ENCODE data around the gene GALNT10.

The GALNT10 gene

GRCh38 chr5:154403776-154404387 lies 213.3 kb downstream of the GALNT10 start:
- Histone ChIP-seq H3K27me3 (replicated peaks; ENCODE audit: control insufficient read depth, insufficient read depth, low read length, poor library complexity, severe bottlenecking) (no peaks in the 10 kb centered on the region), H3K27ac (ENCODE audit: insufficient read depth, low read length, poor library complexity, severe bottlenecking) (no peak overlapping the region), H3K4me3 (ENCODE audit: insufficient read depth, low read depth, low read length, poor library complexity, severe bottlenecking) (no peak overlapping the region), H3K36me3 (ENCODE audit: control insufficient read depth, insufficient read depth, low read length) (peaks cover under 1% of the 10 kb centered on the region), H3K4me1 (ENCODE audit: control insufficient read depth, insufficient read depth, low read length, poor library complexity, severe bottlenecking) (peaks cover 8% of the 10 kb centered on the region), H3K9me3 (ENCODE audit: control insufficient read depth, low read length) (no peaks in the 10 kb centered on the region)
- DNase-seq, result no peak

- Histone ChIP-seq H3K4me3 (ENCODE audit: insufficient read depth, low read depth, low read length, poor library complexity, severe bottlenecking) (peak overlapping the region; percentile 41), H3K27ac (ENCODE audit: insufficient read depth, low read length, poor library complexity, severe bottlenecking) (no peak overlapping the region), H3K27me3 (replicated peaks; ENCODE audit: control insufficient read depth, insufficient read depth, low read length, poor library complexity, severe bottlenecking) (no peaks in the 10 kb centered on the region)
Observed at GRCh38 chr5:154405078-154405792, 214.7 kb downstream of the GALNT10 start.

GRCh38 chr5:154406231-154406630 lies 215.7 kb downstream of the GALNT10 start:
- Histone ChIP-seq H3K27me3 (replicated peaks; ENCODE audit: control insufficient read depth, insufficient read depth, low read length, poor library complexity, severe bottlenecking) (no peaks in the 10 kb centered on the region), H3K36me3 (ENCODE audit: control insufficient read depth, insufficient read depth, low read length) (peaks cover 8% of the 10 kb centered on the region), H3K27ac (ENCODE audit: insufficient read depth, low read length, poor library complexity, severe bottlenecking) (no peak overlapping the region), H3K4me3 (ENCODE audit: insufficient read depth, low read depth, low read length, poor library complexity, severe bottlenecking) (no peak overlapping the region), H3K4me1 (ENCODE audit: control insufficient read depth, insufficient read depth, low read length, poor library complexity, severe bottlenecking) (peaks cover 8% of the 10 kb centered on the region), H3K9me3 (ENCODE audit: control insufficient read depth, low read length) (no peaks in the 10 kb centered on the region)
- no peak for DNase-seq

More at GRCh38 chr5:154405078-154405792, 214.7 kb downstream of the GALNT10 start:
- Histone ChIP-seq H3K36me3 (ENCODE audit: control insufficient read depth, insufficient read depth, low read length) (peaks cover 6% of the 10 kb centered on the region), H3K9me3 (ENCODE audit: control insufficient read depth, low read length) (no peaks in the 10 kb centered on the region), H3K4me1 (ENCODE audit: control insufficient read depth, insufficient read depth, low read length, poor library complexity, severe bottlenecking) (peaks cover 8% of the 10 kb centered on the region)
- DNase-seq, result peak; percentile 27 to 44 (median 31)

GRCh38 chr5:154406826-154407225 lies 216.3 kb downstream of the GALNT10 start:
- no peak overlapping the region for H3K4me3 ChIP-seq (ENCODE audit: insufficient read depth, low read depth, low read length, poor library complexity, severe bottlenecking)
- H3K9me3 ChIP-seq (ENCODE audit: control insufficient read depth, low read length), result no peaks in the 10 kb centered on the region
- H3K27me3 ChIP-seq (replicated peaks; ENCODE audit: control insufficient read depth, insufficient read depth, low read length, poor library complexity, severe bottlenecking), result no peaks in the 10 kb centered on the region
- DNase-seq, result no peak
- peaks cover 13% of the 10 kb centered on the region for H3K36me3 ChIP-seq (ENCODE audit: control insufficient read depth, insufficient read depth, low read length)
- peaks cover 8% of the 10 kb centered on the region for H3K4me1 ChIP-seq (ENCODE audit: control insufficient read depth, insufficient read depth, low read length, poor library complexity, severe bottlenecking)
- no peak overlapping the region for H3K27ac ChIP-seq (ENCODE audit: insufficient read depth, low read length, poor library complexity, severe bottlenecking)

GRCh38 chr5:154408811-154409210 lies 218.3 kb downstream of the GALNT10 start:
- Histone ChIP-seq H3K27me3 (replicated peaks; ENCODE audit: control insufficient read depth, insufficient read depth, low read length, poor library complexity, severe bottlenecking) (no peaks in the 10 kb centered on the region), H3K9me3 (ENCODE audit: control insufficient read depth, low read length) (no peaks in the 10 kb centered on the region), H3K27ac (ENCODE audit: insufficient read depth, low read length, poor library complexity, severe bottlenecking) (no peak overlapping the region), H3K4me3 (ENCODE audit: insufficient read depth, low read depth, low read length, poor library complexity, severe bottlenecking) (no peak overlapping the region), H3K36me3 (ENCODE audit: control insufficient read depth, insufficient read depth, low read length) (peaks cover 28% of the 10 kb centered on the region), H3K4me1 (ENCODE audit: control insufficient read depth, insufficient read depth, low read length, poor library complexity, severe bottlenecking) (peaks cover 8% of the 10 kb centered on the region)
- DNase-seq, result no peak

- Histone ChIP-seq H3K27me3 (replicated peaks; ENCODE audit: control insufficient read depth, insufficient read depth, low read length, poor library complexity, severe bottlenecking) (no peaks in the 10 kb centered on the region), H3K4me1 (ENCODE audit: control insufficient read depth, insufficient read depth, low read length, poor library complexity, severe bottlenecking) (peaks cover 8% of the 10 kb centered on the region), H3K27ac (ENCODE audit: insufficient read depth, low read length, poor library complexity, severe bottlenecking) (no peak overlapping the region), H3K9me3 (ENCODE audit: control insufficient read depth, low read length) (no peaks in the 10 kb centered on the region), H3K36me3 (ENCODE audit: control insufficient read depth, insufficient read depth, low read length) (peaks cover 28% of the 10 kb centered on the region), H3K4me3 (ENCODE audit: insufficient read depth, low read depth, low read length, poor library complexity, severe bottlenecking) (no peak overlapping the region)
- no peak for DNase-seq
Observed at GRCh38 chr5:154409230-154409840, 218.8 kb downstream of the GALNT10 start.

- Histone ChIP-seq H3K27ac (ENCODE audit: insufficient read depth, low read length, poor library complexity, severe bottlenecking) (no peak overlapping the region), H3K4me3 (ENCODE audit: insufficient read depth, low read depth, low read length, poor library complexity, severe bottlenecking) (no peak overlapping the region), H3K27me3 (replicated peaks; ENCODE audit: control insufficient read depth, insufficient read depth, low read length, poor library complexity, severe bottlenecking) (no peaks in the 10 kb centered on the region), H3K9me3 (ENCODE audit: control insufficient read depth, low read length) (no peaks in the 10 kb centered on the region), H3K36me3 (ENCODE audit: control insufficient read depth, insufficient read depth, low read length) (peaks cover 28% of the 10 kb centered on the region), H3K4me1 (ENCODE audit: control insufficient read depth, insufficient read depth, low read length, poor library complexity, severe bottlenecking) (peaks cover 5% of the 10 kb centered on the region)
- no peak for DNase-seq
Observed at GRCh38 chr5:154410008-154410407, 219.5 kb downstream of the GALNT10 start.

- Histone ChIP-seq H3K9me3 (ENCODE audit: control insufficient read depth, low read length) (no peaks in the 10 kb centered on the region), H3K27ac (ENCODE audit: insufficient read depth, low read length, poor library complexity, severe bottlenecking) (no peak overlapping the region), H3K27me3 (replicated peaks; ENCODE audit: control insufficient read depth, insufficient read depth, low read length, poor library complexity, severe bottlenecking) (no peaks in the 10 kb centered on the region), H3K4me1 (ENCODE audit: control insufficient read depth, insufficient read depth, low read length, poor library complexity, severe bottlenecking) (no peaks in the 10 kb centered on the region), H3K4me3 (ENCODE audit: insufficient read depth, low read depth, low read length, poor library complexity, severe bottlenecking) (no peak overlapping the region), H3K36me3 (ENCODE audit: control insufficient read depth, insufficient read depth, low read length) (peaks cover 28% of the 10 kb centered on the region)
- DNase-seq, result no peak
Observed at GRCh38 chr5:154410786-154411185, 220.3 kb downstream of the GALNT10 start.

GRCh38 chr5:154411338-154411737 lies 220.8 kb downstream of the GALNT10 start:
- no peaks in the 10 kb centered on the region for H3K4me1 ChIP-seq (ENCODE audit: control insufficient read depth, insufficient read depth, low read length, poor library complexity, severe bottlenecking)
- no peak overlapping the region for H3K27ac ChIP-seq (ENCODE audit: insufficient read depth, low read length, poor library complexity, severe bottlenecking)
- H3K36me3 ChIP-seq (ENCODE audit: control insufficient read depth, insufficient read depth, low read length), result peaks cover 28% of the 10 kb centered on the region

GRCh38 chr5:154412316-154412715 lies 221.8 kb downstream of the GALNT10 start:
- no peak for DNase-seq
- no peaks in the 10 kb centered on the region for H3K27me3 ChIP-seq (replicated peaks; ENCODE audit: control insufficient read depth, insufficient read depth, low read length, poor library complexity, severe bottlenecking)
- H3K36me3 ChIP-seq (ENCODE audit: control insufficient read depth, insufficient read depth, low read length), result peaks cover 38% of the 10 kb centered on the region
- H3K4me1 ChIP-seq (ENCODE audit: control insufficient read depth, insufficient read depth, low read length, poor library complexity, severe bottlenecking), result no peaks in the 10 kb centered on the region
- H3K4me3 ChIP-seq (ENCODE audit: insufficient read depth, low read depth, low read length, poor library complexity, severe bottlenecking), result no peak overlapping the region
- no peaks in the 10 kb centered on the region for H3K9me3 ChIP-seq (ENCODE audit: control insufficient read depth, low read length)
- H3K27ac ChIP-seq (ENCODE audit: insufficient read depth, low read length, poor library complexity, severe bottlenecking), result no peak overlapping the region

More at GRCh38 chr5:154411338-154411737, 220.8 kb downstream of the GALNT10 start:
- no peak for DNase-seq
- Histone ChIP-seq H3K9me3 (ENCODE audit: control insufficient read depth, low read length) (no peaks in the 10 kb centered on the region), H3K4me3 (ENCODE audit: insufficient read depth, low read depth, low read length, poor library complexity, severe bottlenecking) (no peak overlapping the region), H3K27me3 (replicated peaks; ENCODE audit: control insufficient read depth, insufficient read depth, low read length, poor library complexity, severe bottlenecking) (no peaks in the 10 kb centered on the region)

Data from effector memory CD4-positive, alpha-beta T cell (primary cell).